HL-60/S4 treated with retinoic acid at 250 ng/mL for 4 days and 3 days (cell line): ENCODE results near the gene DDX39A.

Experiments
- in situ Hi-C: fragments of 300-500 bp; cut with MboI; formaldehyde crosslinking; loops from 2 replicates; pipeline ENCODE4 v1.7.0; 2022; ENCODE audit warnings: low sequenced_read_pairs

DDX39A gene

DNA sequence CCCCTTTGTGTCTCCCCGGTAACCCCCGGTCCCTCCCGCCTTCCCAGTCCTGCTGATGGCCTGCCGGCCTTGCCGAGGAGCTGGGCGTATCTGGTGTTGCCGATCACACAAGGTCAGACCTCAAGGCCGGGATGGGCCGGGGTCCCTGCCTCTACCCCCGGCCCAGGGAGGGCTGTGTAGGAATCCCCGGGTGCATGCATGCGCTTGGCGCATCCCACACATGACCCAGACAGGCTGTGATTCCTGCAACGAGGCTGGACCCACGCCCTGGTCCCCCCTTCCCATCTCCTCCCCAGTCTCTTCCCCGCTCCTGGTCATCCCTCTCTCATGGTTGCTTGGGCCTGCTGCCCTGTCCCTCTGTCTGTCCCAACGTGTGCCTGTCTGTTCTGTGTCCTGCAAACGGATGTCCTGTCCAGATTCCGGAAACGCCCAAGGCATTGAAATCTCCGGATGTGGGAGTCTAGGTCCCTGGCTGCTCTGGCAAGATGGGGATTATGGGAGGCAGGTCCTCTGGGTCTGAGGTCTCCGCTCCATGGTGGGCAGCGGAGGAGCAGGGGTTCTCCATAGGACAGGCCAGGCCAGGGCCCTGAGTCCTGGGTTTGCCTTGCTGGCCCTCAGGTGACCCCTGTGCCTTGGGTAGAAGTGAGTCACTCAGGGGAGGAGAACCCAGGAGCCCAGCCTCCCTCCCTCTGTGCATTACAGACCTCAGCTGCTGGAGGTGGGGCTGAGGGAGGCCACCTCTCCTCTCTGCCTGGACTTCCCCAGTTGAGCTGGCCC is 15.6 kb upstream of the DDX39A start:
- in situ Hi-C loops = no loop called here

DNA sequence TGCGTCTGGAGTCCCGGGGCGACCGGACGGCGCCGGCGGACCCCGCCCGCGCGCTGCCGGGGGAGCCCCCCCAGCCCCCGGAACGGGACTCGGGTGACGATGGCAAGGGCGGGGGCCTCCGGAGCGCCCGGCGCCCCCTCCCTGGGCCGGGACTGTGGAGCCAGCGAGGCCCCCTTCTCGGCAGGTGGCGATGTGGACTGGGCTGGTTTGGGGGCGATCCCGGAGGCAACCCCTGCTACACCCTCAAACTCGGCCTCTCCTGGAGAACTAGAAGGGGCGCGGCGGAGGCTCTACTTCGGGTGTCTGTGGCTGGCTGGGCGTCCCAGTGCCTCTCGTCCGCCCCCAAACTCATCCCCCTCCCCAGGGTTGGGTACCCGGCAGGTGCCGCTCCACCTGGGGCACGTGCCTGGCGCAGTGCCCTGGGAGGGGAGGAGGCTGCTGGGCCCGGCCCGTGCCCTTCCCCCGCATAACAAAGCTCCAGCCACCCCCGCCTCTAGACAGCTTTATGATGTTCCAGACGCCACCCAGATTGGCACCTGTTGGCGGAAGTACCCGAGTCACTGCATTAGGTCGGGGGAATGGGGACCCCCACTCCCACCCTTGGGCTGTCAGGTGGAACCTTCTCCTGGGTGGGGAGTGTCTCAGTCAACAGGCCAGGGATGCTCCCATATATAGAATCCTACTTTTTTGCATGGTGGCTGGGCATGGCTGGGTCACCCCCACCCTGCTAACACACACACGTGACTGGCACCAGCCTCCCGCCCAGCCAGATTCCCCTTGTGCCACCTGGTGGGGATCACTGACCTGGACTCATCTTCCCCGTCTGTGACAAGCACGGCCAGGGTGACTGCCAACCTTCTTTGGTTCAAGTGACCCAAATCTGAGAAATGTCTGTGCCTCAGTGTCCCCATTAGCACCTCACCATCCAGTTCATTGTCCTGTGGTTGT is 14.7 kb upstream of the DDX39A start:
- in situ Hi-C loops = no loop called here

DNA sequence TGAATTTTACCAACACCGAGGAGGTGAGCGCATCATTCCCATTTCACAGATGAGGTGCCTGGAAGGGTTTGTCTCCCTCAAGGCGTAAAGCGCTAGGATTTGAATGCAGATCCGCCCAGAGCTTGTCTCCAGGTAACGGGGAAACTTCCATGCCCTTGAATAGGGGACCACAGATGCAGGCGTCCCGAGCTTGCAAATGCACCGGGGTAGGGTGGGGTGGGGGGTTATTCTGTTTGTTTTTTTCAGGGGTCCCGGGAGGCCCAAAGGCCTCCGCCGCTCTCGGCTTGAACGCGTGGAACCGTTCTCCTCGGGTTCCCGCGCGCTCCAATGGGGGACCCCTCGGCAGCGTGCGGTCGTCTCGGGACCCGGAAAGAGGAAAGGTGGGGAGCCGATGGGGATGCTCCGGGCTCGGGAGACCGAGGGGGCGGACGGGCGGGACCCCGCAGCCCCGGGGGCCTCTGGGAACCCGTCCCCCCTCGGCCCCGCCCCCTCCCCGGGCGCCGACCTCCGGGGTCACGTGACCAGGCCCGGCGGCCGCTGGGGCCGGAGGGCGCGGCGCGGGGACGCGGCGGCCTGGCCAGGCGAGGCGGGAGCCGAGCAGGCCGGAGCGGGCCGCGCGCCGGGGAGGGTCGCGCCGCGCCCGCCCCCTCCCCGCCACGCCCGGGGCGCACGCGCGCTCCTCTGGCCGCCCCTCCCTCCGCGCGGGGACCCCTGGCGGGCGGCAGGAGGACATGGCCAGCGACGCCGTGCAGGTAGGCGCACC is 13.8 kb upstream of the DDX39A start, which contains the start of gene PKN1:
TSS of gene PKN1 (plus strand) at position 516 of the 763 bp plus-strand sequence. CDS start at position 732, 216 bp downstream.
- in situ Hi-C loops = no loop called here

DNA sequence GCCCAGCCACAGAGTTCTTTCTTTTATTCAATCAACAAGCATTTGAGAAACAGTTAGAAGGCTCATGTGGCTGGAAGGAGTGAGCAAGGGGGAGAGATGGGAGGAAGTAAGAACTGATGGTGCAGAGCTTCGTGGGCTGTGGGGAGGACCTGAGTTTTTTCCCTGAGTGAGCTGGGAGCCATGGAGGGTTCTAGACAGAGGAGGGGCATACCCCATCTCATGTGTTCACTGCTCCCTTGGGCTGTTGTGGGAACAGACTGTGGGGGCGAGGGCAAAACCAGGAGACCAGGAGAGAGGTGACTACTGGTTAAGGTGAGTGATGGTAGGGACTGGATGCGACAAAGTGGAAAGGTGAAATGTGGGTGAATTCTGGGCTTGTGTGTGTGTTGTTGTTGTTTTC is 11.6 kb upstream of the DDX39A start:
- in situ Hi-C loops = no loop called here

DNA sequence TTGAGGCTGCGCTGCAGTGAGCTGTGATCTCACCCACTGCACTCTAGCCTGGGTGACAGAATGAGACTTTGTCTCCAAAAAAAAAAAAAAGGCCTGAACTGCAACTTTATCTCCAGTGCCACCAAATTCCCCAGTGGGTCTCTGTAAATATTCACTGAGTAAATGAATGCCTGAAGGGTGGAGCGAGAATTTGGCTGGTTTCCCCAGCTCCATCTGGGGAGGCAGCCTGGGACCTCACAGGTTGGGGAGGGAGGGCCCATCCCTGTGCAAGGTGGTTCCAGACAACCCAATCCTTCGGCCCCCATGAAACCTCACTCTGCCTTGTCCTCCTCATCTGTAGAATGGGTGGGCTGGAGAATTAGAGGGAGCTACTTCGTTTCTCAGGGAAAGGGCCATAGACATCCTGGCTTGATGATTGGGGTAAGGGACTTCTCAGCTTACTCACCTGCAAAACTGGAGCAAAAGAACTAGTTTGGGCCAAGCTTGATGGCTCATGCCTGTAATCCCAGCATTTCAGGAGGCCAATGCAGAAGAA is 9.8 kb upstream of the DDX39A start:
- in situ Hi-C loops = no loop called here

DNA sequence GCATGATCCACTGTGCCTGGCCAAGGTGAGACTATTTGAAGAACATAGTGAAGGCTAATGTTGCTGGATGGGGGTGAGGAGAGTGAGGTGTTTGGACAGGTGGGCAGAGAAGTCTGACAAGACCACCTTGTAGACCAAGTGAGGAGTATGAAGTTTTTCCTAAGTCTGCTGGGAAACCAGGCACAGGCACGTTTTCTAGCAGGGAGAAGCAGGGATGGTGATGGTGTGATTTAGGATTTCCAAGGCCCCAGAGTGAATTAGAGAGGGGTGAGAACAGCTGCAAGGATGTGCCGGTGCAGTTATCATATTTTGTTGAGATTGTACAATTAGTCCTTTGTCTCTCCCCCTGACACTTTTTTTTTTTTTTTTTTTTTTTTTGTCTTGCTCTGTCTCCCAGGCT is 8.3 kb upstream of the DDX39A start:
- in situ Hi-C loops = no loop called here

DNA sequence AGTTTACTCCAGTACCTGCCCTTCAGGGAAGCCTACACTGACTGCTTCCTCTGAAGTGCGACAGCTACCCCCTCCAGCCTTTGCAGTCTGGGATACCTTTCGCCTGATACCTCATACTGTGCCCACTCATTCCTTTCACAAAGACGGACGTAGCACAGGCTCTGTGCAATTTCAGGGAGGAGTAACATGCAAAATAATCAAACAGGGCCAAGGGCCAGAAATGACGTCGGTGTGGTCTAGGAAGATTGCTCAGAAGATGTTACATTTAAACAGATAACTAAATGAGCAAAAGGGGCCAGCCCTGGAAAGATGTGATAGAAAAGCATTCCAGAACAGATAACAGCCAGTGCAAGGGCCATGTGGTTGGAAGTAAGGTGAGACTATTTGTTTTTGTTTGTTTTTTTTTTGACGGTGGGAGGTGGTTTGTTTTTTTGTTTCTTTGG is 6.6 kb upstream of the DDX39A start:
- in situ Hi-C loops = no loop called here

DNA sequence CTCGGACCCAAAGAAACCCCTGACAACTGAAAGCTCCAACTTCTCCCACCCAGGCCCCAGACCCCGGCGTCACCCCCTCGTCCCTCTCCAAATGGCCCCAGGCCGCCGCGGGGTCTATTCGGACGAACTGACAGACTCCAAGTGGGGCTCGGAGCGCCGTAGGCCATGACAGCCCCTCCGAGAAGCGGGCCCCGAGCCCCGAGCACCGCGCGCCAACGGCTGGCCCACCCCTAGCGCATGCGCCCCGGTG is 360 bp downstream of the DDX39A start:
- in situ Hi-C loops = no loop called here

DNA sequence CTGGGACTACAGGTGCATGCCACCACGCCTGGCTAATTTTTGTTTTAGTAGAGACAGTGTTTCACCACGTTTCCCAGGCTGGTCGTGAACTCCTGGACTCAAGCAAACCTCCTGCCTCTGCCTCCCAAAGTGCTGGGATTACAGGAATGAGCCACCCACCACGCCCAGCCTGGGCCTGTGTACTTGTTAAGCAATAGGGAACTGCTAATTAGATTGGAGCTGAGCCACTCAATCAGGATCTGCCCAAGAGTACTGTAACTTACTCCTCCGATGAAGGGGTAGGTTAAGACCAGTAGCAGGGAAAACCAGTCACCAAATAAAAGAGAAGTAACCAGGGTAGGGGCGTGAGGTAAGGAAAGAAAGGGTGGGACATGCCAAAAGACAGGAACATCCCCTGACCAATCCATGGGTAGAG is 2.3 kb downstream of the DDX39A start:
- in situ Hi-C loops = no loop called here

DNA sequence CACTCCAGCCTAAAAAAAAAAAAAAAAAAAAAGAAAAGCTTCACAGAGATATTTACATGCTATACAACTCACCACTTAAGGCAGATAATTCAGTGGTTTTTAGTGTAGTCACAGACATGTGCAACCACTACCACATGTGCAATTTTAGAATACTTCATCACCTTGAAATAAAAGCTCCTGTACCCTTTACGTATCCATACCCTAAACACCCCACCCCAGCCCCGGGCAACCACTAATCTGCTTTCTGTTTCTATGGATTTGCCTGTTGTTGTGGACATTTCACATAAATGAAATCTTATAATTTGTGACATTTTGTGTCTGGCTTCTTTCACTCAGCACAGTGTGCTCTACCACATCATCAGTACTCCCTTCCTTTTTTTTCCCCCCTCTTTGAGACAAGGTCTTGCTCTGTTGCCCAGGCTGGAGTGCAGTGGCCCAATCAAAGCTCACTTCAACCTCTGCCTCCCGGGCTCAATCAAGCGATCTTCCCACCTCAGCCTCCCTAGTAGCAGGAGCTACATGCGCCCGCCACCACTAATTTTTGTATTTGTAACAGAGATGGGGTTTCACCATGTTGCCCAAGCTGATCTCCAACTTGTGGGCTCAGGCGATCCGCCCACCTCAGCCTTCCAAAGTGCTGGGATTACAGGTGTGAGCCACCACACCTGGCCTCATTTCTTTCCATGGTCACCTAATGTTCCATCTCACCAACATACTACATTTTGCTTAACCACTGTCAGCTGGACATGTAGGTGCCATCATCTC is 4.0 kb downstream of the DDX39A start:
- in situ Hi-C loops = no loop called here

DNA sequence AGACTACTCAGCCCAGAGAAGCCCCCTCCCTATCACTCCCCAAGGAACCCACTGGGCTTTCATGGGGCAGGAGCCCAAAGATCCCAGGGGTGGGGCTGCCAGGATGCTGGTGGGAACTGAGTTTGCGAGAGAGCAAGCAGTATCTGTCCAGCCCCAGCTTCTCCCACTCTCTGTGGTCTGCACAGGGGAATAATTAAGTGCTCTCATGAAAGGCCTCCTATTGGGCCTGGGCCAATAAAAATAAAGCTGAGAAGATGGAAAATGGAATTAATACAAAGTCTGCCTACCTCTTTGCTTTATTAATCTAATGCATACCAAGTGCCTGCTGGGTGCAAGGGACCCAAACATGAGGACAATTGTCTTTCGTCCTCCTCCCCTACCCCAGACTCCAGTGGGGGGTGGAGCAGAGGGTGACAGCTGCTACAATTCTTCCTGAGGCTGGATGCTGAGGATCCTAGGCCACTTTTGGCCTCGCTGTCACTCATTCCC is 5.4 kb downstream of the DDX39A start:
- in situ Hi-C loops = no loop called here

DNA sequence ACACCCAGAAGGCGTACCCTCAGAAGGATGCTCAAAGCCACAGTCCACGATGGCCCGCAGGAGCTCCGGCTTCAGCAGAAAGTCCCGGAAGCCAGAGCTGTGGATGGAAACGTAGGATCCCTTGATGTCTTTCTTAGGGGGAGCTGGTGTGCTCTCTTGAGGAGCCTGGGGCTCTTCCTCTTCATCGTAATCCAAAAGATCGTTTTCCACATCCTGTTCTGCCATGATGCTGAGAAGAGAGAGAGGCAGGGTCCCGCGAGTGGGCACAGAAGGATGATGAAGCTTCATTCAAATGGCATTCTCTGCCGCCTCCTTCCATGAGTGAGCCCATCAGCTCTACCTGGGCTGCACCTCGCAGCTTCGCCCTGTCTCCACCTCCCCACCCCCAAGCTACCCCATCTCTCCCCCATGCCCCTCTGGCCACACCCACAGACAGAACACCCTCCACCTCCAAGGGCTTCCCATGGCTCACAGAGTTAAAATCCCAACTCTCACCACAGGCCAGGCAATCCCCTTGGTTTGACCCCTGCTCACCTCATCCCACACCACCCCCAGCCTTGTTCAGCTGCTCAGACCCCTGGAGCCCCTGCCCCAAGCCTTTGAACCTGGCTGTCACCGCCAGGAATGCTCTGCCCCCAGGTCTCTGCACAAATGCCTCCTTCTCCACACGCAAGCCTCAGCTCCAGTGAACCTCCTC is 6.0 kb downstream of the DDX39A start:
- in situ Hi-C loops = no loop called here

DNA sequence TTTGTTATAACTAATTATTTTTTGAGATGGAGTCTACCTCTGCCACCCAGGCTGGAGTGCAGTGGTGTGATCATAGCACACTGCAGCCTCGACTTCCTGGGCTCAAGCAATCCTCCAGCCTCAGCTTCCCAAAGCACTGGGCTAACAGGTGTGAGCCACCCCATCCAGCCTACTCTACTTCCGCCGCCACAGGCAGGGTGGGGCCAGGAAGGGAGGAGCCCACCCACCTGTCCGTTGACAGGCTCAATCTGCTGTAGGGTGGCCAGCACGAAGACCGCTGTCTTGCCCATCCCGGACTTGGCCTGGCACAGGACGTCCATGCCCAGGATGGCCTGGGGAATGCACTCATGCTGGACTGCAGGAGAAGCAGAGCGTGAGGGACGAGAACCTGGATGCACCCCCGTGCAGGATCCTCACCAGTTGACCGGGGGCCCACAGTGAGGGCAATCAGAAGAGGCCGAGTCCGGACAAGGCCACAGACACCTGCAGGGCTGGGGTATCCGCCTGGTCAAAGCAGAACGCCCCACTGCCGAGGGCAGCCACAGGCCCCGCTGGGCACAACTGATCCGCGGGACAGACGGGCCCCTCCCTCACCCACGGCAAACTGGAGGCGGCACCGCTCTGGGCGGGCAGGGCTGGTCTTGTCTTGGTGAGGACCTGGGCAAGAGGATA is 6.7 kb downstream of the DDX39A start:
- in situ Hi-C loops = no loop called here

DNA sequence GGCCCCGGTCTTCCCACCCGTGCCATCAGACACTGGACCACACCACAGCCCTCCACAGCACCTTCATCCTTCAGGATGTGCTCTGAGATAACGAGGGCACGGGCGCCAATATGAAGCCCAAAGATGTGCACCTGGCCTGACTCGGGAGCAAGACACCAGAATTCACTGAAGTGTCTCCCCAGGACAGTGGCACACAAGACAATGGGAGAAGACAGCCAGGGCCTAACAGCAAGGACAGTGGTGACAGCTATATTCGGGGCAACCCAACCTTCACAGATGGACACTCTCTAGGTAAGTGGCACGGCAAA is 7.2 kb downstream of the DDX39A start:
- in situ Hi-C loops = no loop called here

DNA sequence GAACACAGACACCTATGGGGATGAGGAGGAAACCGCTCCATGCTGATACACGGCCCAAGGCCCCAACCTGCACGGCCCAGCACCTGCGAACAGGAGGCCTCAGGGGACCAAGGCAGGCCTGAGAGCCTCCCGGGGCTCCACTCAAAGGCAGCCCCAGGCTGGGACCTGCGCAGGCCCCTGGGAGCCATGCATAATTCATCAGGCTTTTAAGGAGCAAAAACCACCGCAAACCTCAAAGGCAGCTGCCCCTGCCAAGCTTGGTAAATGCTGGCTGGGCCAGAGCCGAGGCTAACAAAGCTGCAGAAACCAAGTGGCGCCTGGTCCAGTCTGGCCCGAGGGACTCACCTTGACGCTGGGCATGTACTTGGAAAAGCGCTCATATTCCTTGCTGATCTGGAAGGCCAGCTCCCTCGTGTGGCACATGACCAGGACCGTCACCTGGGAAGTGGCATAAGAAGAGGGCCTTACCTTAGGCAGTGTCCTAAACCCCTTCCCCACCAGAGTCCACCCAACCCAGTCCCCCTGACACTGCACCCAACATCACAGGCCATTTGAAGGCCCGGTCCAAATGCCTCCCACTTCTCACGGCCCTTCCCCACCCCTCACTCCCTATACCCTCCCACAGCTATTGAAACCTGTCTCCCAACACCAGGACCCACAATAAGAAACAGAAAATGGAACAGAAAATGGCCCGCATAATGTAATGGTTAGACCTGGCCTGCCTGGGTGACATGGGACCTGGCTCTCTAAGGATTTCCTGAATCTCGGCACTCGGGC is 7.8 kb downstream of the DDX39A start:
- in situ Hi-C loops = no loop called here

DNA sequence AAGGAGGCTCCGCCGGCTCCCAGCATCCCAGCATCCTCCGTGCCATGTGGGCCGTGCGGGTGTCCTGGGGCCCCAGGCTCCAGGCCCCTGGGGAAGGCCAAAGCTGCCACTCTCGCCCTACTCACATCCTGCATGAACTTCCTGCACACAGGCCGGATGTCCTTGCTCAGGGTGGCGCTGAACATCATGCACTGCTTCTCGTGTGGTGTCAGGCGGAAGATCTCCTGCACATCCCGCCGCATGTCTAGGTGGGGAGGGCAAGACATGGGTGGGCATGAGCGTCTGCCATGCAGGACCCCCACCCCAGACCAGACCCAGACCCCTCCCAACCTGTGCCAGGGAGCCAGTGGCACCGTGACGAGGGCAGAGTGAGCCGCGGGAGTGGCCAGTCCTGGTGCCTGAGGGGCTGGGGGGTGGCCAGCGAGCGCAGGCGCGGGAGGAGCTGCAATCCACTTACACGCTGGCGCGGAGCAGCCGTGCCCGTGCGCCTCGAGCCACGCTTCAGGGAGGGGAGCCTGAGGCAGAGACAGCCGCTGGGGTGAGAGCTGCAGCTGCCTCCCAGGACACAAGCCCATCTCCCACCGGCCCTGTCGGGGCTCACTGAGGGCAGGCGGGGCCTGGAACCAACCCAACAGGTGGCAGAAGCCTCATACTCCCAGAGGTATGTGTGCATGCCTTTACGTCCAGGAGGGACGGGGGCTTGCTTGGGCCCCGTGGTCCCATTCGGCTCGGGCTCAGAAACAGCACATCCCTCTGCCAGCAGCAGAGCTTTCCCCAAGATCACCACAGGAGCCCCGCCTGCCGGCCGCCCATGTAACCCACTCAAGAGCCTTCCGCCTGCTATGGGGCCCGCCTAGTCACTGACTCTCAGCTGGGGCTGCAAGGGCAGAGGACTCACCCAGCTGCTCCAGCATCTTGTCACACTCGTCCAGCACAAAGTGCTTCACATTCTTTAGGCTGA is 8.8 kb downstream of the DDX39A start:
- in situ Hi-C loops = no loop called here
